Calu3 (cell line): ENCODE measurements around the gene GJA9. TPM values are rescaled to one million over a fixed set of nuclear protein-coding genes. Genes with fewer than 3 reads are reported as not detected.

Experiments
- BruUV-seq: library from RNA; stranded (reverse); fragments of 400-500 nt; replicated peaks from 2 replicates; lab custom pipeline; 2021; lab: Mats Ljungman, UMichigan
- CTCF ChIA-PET: fragments of 300-600 bp; sonication (Branson Sonifier 250); formaldehyde crosslinking; loops from one replicate; lab custom pipeline; 2022; ENCODE audit warnings: antibody characterized with exemption; lab: Charles Lee
- DNase-seq: peaks from one replicate; pipeline ENCODE4 v3.0.0; 2022
- H3K27ac Mint-ChIP-seq: one replicate; pipeline ENCODE4 v1.8.0; 2022; ENCODE audit warnings: mixed read lengths; ENCODE audit not compliant: unreplicated experiment
- H3K27me3 Mint-ChIP-seq: one replicate; pipeline ENCODE4 v1.8.0; 2022; ENCODE audit warnings: mixed read lengths; ENCODE audit not compliant: unreplicated experiment
- H3K36me3 Mint-ChIP-seq: one replicate; pipeline ENCODE4 v1.8.0; 2022; ENCODE audit warnings: mild to moderate bottlenecking, moderate library complexity, mixed read lengths; ENCODE audit not compliant: insufficient read depth, unreplicated experiment
- H3K4me1 Mint-ChIP-seq: one replicate; pipeline ENCODE4 v1.8.0; 2022; ENCODE audit warnings: mild to moderate bottlenecking, low read depth, mixed read lengths; ENCODE audit not compliant: unreplicated experiment
- H3K4me3 Mint-ChIP-seq: one replicate; pipeline ENCODE4 v1.8.0; 2022; ENCODE audit warnings: mild to moderate bottlenecking, low read depth, moderate library complexity, mixed read lengths; ENCODE audit not compliant: unreplicated experiment
- H3K9me3 Mint-ChIP-seq: one replicate; pipeline ENCODE4 v1.8.0; 2022; ENCODE audit warnings: low read depth, mixed read lengths; ENCODE audit not compliant: unreplicated experiment
- CTCF ChIP-seq: fragments of 200-600 bp; IDR thresholded peaks from one replicate; pipeline ENCODE4 v1.8.0; 2022; ENCODE audit warnings: antibody characterized with exemption; ENCODE audit not compliant: unreplicated experiment
- intact Hi-C: fragments of 100-400 bp; cut with micrococcal nuclease; formaldehyde crosslinking; loops from one replicate; pipeline ENCODE4 v1.10.0; 2022; ENCODE audit not compliant: unreplicated experiment
- total RNA-seq: library from RNA; stranded (reverse); gene quantifications from 2 replicates; pipeline ENCODE4 v1.2.3, GENCODE V29; 2022

The GJA9 gene
- total RNA-seq, 1 experiment from 2014 or later: not detected

- H3K4me1 Mint-ChIP-seq: no peaks in the 10 kb centered on the region
- no peaks in the 10 kb centered on the region for H3K27me3 Mint-ChIP-seq
- CTCF ChIA-PET: no interaction called here
- no peak overlapping the region for H3K27ac Mint-ChIP-seq
- TF ChIP-seq CTCF: no peak
- no TSS peak for BruUV-seq
- intact Hi-C loops: no loop called here
- no peaks in the 10 kb centered on the region for H3K36me3 Mint-ChIP-seq
- H3K9me3 Mint-ChIP-seq: no peaks in the 10 kb centered on the region
- DNase-seq: no peak
- H3K4me3 Mint-ChIP-seq: no peak overlapping the region
Observed at GRCh38 chr1:38892976-38893375, 11.6 kb upstream of the GJA9 start.

GRCh38 chr1:38891753-38892152 is 10.4 kb upstream of the GJA9 start:
- Mint-ChIP-seq H3K36me3 (no peaks in the 10 kb centered on the region), H3K4me1 (no peaks in the 10 kb centered on the region), H3K4me3 (no peak overlapping the region), H3K27me3 (no peaks in the 10 kb centered on the region), H3K9me3 (no peaks in the 10 kb centered on the region), H3K27ac (no peak overlapping the region)
- CTCF ChIA-PET: no interaction called here
- no peak for DNase-seq
- intact Hi-C loops: no loop called here
- TF ChIP-seq CTCF: no peak
- no TSS peak for BruUV-seq

- BruUV-seq: no TSS peak
- no peak for DNase-seq
- no peaks in the 10 kb centered on the region for H3K4me1 Mint-ChIP-seq
- CTCF ChIA-PET: no interaction called here
- no peak overlapping the region for H3K4me3 Mint-ChIP-seq
- H3K27me3 Mint-ChIP-seq: no peaks in the 10 kb centered on the region
- intact Hi-C loops: no loop called here
- TF ChIP-seq CTCF: no peak
- no peaks in the 10 kb centered on the region for H3K36me3 Mint-ChIP-seq
- H3K9me3 Mint-ChIP-seq: no peaks in the 10 kb centered on the region
- H3K27ac Mint-ChIP-seq: no peak overlapping the region
Observed at GRCh38 chr1:38889589-38889988, 8.2 kb upstream of the GJA9 start.

- Mint-ChIP-seq H3K27me3 (no peaks in the 10 kb centered on the region), H3K9me3 (no peaks in the 10 kb centered on the region), H3K36me3 (no peaks in the 10 kb centered on the region), H3K4me3 (no peak overlapping the region), H3K27ac (no peak overlapping the region), H3K4me1 (no peaks in the 10 kb centered on the region)
- CTCF ChIA-PET: no interaction called here
- intact Hi-C loops: no loop called here
- TF ChIP-seq CTCF: no peak
- no peak for DNase-seq
- no TSS peak for BruUV-seq
Observed at GRCh38 chr1:38888423-38889333, 7.3 kb upstream of the GJA9 start.
